Activated naive CD4-positive, alpha-beta T cell treated with anti-CD3 and anti-CD28 coated beads for 36 hours (primary cell): Measurements from ENCODE around the gene ZNF146. TPM values are rescaled to one million over a fixed set of nuclear protein-coding genes. Genes with fewer than 3 reads are reported as not detected.

Experiments
- CTCF ChIA-PET: fragments of 350-600 bp; sonication (Branson Sonifier 250); formaldehyde crosslinking; loops from one replicate; lab custom pipeline; 2021; ENCODE audit warnings: antibody characterized with exemption; lab: Charles Lee
- DNase-seq: peaks from one replicate; pipeline ENCODE4 v3.0.0-alpha.2; 2020
- H3K27ac Mint-ChIP-seq: one replicate; pipeline ENCODE4 v1.8.0; 2021; ENCODE audit warnings: mild to moderate bottlenecking, mixed read lengths
- H3K27me3 Mint-ChIP-seq: one replicate; pipeline ENCODE4 v1.8.0; 2021; ENCODE audit warnings: low read depth, mixed read lengths
- H3K36me3 Mint-ChIP-seq: one replicate; pipeline ENCODE4 v1.8.0; 2021; ENCODE audit warnings: low read depth, mixed read lengths
- H3K4me1 Mint-ChIP-seq: one replicate; pipeline ENCODE4 v1.8.0; 2021; ENCODE audit warnings: low read depth, mixed read lengths
- H3K4me3 Mint-ChIP-seq: one replicate; pipeline ENCODE4 v1.8.0; 2021; ENCODE audit warnings: mild to moderate bottlenecking, moderate library complexity, mixed read lengths
- H3K9me3 Mint-ChIP-seq: one replicate; pipeline ENCODE4 v1.8.0; 2021; ENCODE audit warnings: mixed read lengths
- intact Hi-C: fragments of 100-400 bp; cut with micrococcal nuclease; formaldehyde crosslinking; loops from one replicate; pipeline ENCODE4 v1.15.1; 2023
- total RNA-seq, 2 experiments: library from RNA; stranded (reverse); gene quantifications; one replicate each; pipeline ENCODE4 v1.2.3, GENCODE V29; 2021

ZNF146 gene
- total RNA-seq, 2 experiments from 2014 or later = 78.2 to 79.2 TPM

DNA sequence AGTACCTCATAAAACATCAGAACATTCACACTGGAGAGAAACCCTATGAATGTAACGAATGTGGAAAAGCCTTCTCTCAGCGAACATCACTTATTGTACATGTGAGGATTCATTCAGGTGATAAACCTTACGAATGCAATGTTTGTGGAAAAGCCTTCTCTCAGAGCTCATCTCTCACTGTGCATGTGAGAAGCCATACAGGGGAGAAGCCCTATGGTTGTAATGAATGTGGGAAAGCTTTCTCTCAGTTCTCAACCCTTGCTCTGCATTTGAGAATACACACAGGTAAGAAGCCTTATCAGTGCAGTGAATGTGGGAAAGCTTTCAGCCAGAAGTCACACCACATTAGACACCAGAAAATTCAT, 22.0 kb downstream of the ZNF146 start:
- peaks cover 80% of the 10 kb centered on the region for H3K36me3 Mint-ChIP-seq
- H3K4me1 Mint-ChIP-seq = no peaks in the 10 kb centered on the region
- CTCF ChIA-PET = no interaction called here
- H3K27me3 Mint-ChIP-seq = no peaks in the 10 kb centered on the region
- DNase-seq = no peak
- peaks cover 72% of the 10 kb centered on the region for H3K9me3 Mint-ChIP-seq
- intact Hi-C loops = no loop called here
- no peak overlapping the region for H3K27ac Mint-ChIP-seq
- no peak overlapping the region for H3K4me3 Mint-ChIP-seq

DNA sequence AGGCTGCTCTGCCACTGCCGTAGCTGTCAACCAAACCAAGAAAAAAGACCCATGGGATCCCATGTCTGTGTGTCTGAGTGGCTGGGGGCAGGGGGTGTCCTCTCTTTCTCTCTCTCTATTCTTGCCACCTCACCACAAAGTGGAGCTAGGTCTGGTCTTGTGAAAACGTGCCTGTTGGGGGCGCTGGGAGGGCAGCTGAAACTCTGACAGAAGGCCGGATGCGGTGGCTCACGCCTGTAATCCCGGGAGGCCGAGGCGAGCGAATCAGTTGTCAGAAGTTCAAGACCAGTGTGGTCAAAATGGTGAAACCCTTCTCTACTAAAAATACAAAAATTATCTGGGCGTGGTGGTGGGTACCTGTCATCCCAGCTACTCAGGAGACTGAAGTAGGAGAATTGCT, 29.2 kb downstream of the ZNF146 start:
- CTCF ChIA-PET = no interaction called here
- no peak for DNase-seq
- intact Hi-C loops = no loop called here
- Mint-ChIP-seq H3K9me3 (peaks cover 58% of the 10 kb centered on the region), H3K27ac (no peak overlapping the region), H3K36me3 (peaks cover 26% of the 10 kb centered on the region), H3K4me3 (no peak overlapping the region), H3K4me1 (peaks cover 2% of the 10 kb centered on the region), H3K27me3 (peaks cover 6% of the 10 kb centered on the region)

DNA sequence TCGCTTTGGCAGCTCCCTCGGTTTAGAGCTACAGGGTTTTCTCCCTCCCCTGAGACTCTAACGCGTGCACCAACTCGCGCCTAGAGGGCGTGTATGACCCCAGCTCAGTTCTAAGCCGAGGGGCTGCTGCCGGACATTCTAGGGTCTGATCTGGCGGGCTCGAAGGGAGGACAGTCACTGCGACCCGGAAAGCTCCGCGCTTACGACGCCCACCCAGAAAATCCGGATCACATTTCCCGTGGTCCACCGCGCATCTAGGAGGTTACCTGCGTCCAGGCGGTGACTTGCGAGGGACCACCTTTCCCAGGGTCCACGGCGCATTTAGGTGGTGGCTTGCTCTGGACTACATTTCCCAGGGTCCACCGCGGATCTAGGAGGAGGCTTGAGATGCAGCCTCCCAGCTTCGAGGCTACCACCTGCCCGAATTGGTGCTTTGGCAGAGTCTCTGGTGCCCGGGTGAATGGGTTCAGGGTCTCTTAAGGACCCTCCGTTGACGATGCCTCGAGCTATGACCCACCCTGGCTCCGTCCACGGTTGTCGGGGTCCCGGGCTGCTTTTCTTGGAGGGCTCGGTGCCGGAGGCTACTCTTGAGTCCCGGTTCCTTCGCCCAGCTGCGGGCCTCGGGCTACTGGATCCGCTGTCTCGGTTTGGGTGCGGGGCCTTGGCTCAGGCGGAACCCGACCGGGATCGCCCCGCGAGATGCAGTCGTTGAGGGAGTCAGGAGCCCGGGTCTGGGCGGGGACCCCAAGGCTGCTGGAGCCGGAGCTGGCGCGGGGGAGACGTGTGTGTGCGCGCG, 30.5 kb downstream of the ZNF146 start:
- Mint-ChIP-seq H3K36me3 (peaks cover 17% of the 10 kb centered on the region), H3K9me3 (peaks cover 47% of the 10 kb centered on the region), H3K4me1 (peaks cover 2% of the 10 kb centered on the region), H3K27ac (no peak overlapping the region), H3K4me3 (no peak overlapping the region), H3K27me3 (peaks cover 6% of the 10 kb centered on the region)
- intact Hi-C loops = no loop called here
- DNase-seq = no peak
- CTCF ChIA-PET = no interaction called here

DNA sequence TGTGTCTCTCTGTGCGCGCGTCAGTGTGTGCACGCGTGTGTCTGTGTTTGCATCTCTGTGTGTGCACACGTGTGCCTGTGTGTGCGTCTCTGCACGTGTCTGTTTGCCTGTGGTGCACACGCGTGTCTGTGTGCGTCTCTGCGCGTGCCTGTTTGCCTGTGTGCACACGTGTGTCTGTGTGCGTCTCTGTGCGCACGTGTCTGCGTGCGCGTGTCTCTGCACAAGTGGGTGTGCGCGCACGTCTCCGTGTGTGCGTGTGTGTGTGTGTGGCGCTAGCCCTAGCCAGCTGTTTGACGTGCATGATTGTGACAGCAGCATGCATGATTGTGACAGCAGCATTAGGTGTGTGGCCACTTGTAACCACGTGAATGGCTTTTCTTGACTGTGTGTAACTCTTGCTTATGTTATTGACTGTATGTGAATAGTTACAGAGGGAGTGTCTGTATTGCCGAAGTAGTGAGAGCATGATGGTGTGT, 31.1 kb downstream of the ZNF146 start:
- DNase-seq = no peak
- H3K27me3 Mint-ChIP-seq = peaks cover 6% of the 10 kb centered on the region
- no peak overlapping the region for H3K4me3 Mint-ChIP-seq
- CTCF ChIA-PET = no interaction called here
- H3K9me3 Mint-ChIP-seq = peaks cover 45% of the 10 kb centered on the region
- intact Hi-C loops = no loop called here
- peaks cover 2% of the 10 kb centered on the region for H3K4me1 Mint-ChIP-seq
- peaks cover 17% of the 10 kb centered on the region for H3K36me3 Mint-ChIP-seq
- no peak overlapping the region for H3K27ac Mint-ChIP-seq

DNA sequence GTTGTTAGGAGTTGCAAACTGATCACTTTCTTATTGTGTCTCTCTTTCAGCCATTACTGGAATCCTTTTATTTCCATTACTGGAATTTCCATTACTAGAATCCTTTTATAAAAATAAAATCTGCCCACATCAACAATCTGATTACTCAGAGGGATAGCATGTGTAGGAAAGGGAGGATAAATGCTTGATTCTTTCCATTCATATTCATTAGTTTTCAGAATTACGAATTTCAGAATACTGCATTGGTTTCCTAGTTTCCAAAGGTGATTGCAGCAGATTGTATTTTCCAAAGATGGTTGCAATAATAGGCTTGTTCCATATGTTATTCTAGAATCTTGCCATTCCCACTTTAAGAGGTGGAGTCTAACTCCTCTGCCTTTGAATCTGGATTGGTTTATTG, 37.1 kb downstream of the ZNF146 start:
- DNase-seq = no peak
- Mint-ChIP-seq H3K4me1 (no peaks in the 10 kb centered on the region), H3K4me3 (no peak overlapping the region), H3K27me3 (no peaks in the 10 kb centered on the region), H3K27ac (no peak overlapping the region), H3K36me3 (peaks cover 14% of the 10 kb centered on the region), H3K9me3 (peaks cover 41% of the 10 kb centered on the region)
- intact Hi-C loops = no loop called here
- CTCF ChIA-PET = no interaction called here

DNA sequence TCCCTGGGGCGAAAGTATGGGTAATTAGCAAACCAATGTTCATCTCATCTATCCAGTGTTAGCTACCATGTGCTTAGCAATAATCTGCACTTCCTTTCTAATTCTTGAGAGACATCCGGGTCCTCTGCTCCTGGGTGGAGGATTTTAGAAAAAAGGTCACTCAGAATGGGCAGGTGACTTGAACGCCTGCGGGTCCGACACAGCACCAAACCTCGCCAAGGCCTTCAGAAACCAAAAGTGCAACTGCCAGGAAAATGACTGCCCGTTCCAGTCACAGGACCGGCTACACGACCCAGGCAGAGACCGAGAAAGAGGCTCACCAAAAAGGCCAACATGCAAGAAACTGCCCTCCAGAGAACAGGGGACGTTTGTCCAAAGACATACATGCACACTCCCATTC, 39.9 kb downstream of the ZNF146 start:
- Mint-ChIP-seq H3K36me3 (peaks cover 14% of the 10 kb centered on the region), H3K4me1 (no peaks in the 10 kb centered on the region), H3K4me3 (no peak overlapping the region), H3K27me3 (no peaks in the 10 kb centered on the region), H3K27ac (no peak overlapping the region), H3K9me3 (peaks cover 36% of the 10 kb centered on the region)
- DNase-seq = no peak
- intact Hi-C loops = no loop called here
- CTCF ChIA-PET = interaction anchor here (0.6 kb wide), 1 partner anchor 58 kb away, joined by 3 read pairs; no protein-coding TSS in a partner anchor

DNA sequence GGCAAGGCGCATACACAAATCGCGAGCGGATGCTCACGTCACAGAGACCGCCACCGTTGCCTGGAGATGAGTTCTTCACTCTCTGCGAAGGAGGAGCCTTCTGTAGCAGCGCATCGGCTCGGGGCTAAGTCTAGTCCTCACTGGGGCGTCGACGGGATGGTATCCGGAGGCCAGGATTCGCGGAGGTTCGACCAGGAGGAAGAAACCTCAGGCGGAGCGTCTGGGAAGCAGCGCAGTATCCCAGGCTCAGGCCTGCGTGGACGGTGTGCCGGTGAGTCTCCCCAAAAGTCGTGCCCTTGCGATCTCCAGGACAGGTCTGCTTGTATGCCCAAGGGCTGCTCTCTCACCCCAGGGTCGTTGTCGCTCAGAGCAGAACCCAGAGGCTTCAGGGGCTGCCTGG, 40.4 kb downstream of the ZNF146 start:
- CTCF ChIA-PET = interaction anchor here (0.6 kb wide), 1 partner anchor 59 kb away, joined by 3 read pairs; no protein-coding TSS in a partner anchor
- peaks cover 36% of the 10 kb centered on the region for H3K9me3 Mint-ChIP-seq
- no peak overlapping the region for H3K4me3 Mint-ChIP-seq
- H3K4me1 Mint-ChIP-seq = no peaks in the 10 kb centered on the region
- H3K27ac Mint-ChIP-seq = no peak overlapping the region
- DNase-seq = no peak
- intact Hi-C loops = no loop called here
- H3K27me3 Mint-ChIP-seq = no peaks in the 10 kb centered on the region
- H3K36me3 Mint-ChIP-seq = peaks cover 14% of the 10 kb centered on the region

DNA sequence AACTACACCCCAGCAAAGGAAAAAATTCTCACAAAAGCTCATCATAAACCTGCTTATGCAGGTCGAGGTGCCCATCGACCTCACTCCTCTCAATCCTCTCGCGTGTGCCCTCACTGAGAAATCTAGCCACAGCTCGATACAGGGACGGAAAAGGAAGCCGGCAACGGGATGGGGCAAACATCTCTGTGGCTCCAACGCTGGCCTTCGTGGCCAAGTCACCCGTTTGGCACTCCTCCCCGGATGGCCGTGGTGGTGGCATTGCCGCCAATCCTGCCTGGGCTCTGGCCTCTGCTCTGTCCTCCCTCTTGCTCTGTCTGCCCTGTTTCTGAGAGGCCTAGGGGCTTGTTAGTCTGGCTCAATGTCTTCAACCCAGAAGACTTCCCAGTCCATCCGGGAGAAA, 41.2 kb downstream of the ZNF146 start:
- Mint-ChIP-seq H3K27ac (no peak overlapping the region), H3K4me3 (no peak overlapping the region), H3K4me1 (no peaks in the 10 kb centered on the region), H3K36me3 (peaks cover 14% of the 10 kb centered on the region), H3K9me3 (peaks cover 36% of the 10 kb centered on the region), H3K27me3 (no peaks in the 10 kb centered on the region)
- no peak for DNase-seq
- intact Hi-C loops = no loop called here
- CTCF ChIA-PET = no interaction called here

DNA sequence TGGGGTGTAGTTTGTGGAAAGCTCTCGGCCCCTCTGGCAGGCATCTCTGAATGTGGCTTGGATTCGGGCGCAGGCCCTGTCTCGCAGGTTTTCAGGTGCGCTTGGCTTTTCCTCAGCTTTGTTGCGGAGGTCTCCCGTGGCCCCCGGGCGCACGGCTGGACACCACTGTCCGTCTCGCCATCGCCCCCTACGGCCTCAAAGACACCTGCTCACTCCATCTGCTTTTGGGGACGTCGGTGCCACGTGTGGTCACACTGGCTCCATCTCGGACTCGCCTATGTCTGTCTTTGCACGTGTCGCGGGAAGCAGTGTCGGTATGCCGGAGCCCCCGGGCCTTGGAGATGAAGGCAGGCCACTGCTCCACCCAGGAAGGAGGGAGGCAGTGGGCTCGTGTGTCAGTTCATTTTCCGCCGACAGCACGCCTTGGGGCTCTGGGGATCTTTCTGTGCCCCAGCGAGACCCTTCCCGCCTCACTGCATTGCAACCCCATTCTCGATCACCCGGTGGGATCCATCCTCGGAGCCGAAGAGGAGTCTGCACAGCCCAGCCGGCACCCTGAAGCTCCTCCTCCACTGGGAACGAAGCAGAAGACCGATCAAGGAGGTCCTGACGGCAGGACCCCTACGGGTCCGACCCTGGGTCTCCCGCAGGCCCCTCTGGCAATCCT, 42.1 kb downstream of the ZNF146 start:
- CTCF ChIA-PET = no interaction called here

DNA sequence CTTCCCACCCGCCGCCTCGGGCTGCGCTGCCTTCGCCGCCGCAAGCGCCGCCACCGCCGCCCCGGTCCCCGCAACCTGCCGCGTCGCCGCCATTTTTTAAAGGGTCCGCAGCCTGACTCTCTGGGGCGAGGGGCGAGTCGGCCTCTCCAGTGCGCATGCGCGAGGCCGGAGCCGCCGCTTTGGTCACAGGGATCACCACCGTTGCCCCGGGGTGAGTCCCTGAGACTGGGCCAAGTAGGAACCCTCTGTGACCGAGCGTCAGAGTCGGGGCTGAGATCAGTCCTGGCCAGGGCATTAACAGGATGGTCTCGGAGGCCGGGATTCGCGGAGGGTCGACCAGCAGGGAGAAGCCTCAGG, 42.6 kb downstream of the ZNF146 start:
- DNase-seq = no peak
- intact Hi-C loops = no loop called here
- Mint-ChIP-seq H3K27me3 (no peaks in the 10 kb centered on the region), H3K4me3 (no peak overlapping the region), H3K9me3 (peaks cover 32% of the 10 kb centered on the region), H3K4me1 (no peaks in the 10 kb centered on the region), H3K36me3 (peaks cover 14% of the 10 kb centered on the region), H3K27ac (no peak overlapping the region)
- CTCF ChIA-PET = no interaction called here

More for the DNA sequence above, 42.1 kb downstream of the ZNF146 start:
- Mint-ChIP-seq H3K27ac (no peak overlapping the region), H3K4me1 (no peaks in the 10 kb centered on the region), H3K36me3 (peaks cover 14% of the 10 kb centered on the region), H3K27me3 (no peaks in the 10 kb centered on the region), H3K4me3 (no peak overlapping the region), H3K9me3 (peaks cover 32% of the 10 kb centered on the region)
- DNase-seq = no peak
- intact Hi-C loops = no loop called here

DNA sequence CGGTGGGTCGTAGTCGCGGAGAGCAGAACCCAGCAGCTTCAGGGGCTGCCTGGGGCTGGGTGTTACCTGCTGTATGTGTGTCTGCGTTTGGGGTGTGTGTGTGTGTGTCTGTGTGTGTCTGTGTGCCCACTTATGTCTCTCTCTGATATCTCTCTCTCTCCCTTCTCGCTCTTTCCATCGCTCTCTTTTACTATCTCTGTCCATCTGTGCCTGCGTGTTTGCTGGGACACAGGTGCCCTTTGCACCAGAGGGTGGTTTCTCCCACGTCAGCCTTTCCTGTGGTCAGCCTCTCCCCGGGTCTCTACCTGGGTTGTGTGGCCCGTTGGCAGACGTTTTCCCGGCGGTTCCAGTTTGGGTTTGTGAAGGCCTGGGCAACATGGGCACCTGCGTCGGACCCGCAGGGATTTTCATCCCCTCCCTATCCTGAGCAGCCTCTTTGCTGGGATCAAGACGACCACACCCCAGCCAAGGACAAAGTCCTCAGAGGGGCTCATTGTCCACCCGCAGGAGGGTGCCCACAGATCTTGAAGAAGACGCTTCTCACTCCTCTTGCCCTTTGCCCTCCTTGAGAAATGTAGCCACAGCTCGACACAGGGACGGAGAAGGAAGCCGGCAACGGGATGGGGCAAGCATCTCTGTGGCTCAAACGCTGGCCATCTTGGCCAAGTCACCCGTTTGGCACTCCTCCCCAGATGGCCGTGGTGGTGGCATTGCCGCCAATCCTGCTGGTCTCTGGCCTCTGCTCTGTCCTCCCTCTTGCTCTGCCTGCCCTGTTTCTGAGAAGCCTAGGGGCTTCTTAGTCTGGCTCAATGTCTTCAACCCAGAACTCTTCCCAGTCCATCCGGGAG, 43.3 kb downstream of the ZNF146 start:
- Mint-ChIP-seq H3K27ac (no peak overlapping the region), H3K4me3 (no peak overlapping the region), H3K4me1 (no peaks in the 10 kb centered on the region), H3K36me3 (peaks cover 14% of the 10 kb centered on the region), H3K9me3 (peaks cover 34% of the 10 kb centered on the region), H3K27me3 (no peaks in the 10 kb centered on the region)
- no peak for DNase-seq
- intact Hi-C loops = no loop called here
- CTCF ChIA-PET = no interaction called here

DNA sequence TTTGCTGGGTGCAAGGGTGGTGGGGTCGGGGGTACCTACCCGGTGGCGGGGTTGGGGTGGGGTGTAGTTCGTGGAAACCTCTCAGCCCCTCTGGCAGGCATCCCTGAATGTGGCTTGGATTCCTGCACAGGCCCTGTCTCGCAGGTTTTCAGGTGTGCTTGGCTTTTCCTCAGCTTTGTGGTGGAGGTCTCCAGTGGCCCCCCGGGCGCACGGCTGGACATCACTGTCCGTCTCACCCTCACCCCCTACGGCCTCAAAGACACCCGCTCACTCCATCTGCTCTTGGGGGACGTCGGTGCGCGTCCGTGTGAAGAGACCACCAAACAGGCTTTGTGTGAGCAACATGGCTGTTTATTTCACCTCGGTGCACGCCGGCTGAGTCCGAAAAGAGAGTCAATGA, 44.3 kb downstream of the ZNF146 start:
- DNase-seq = no peak
- no peaks in the 10 kb centered on the region for H3K27me3 Mint-ChIP-seq
- H3K27ac Mint-ChIP-seq = no peak overlapping the region
- no peak overlapping the region for H3K4me3 Mint-ChIP-seq
- CTCF ChIA-PET = no interaction called here
- H3K36me3 Mint-ChIP-seq = peaks cover 12% of the 10 kb centered on the region
- intact Hi-C loops = no loop called here
- no peaks in the 10 kb centered on the region for H3K4me1 Mint-ChIP-seq
- H3K9me3 Mint-ChIP-seq = peaks cover 38% of the 10 kb centered on the region
